NCI-H1930 (cell line): Measurements from ENCODE around the gene VPS13D.

Experiments used
- DNase-seq, 2 experiments: peaks; one replicate each; lab custom pipeline; 2025; lab: John Stamatoyannopoulos, UW

The VPS13D gene

DNA sequence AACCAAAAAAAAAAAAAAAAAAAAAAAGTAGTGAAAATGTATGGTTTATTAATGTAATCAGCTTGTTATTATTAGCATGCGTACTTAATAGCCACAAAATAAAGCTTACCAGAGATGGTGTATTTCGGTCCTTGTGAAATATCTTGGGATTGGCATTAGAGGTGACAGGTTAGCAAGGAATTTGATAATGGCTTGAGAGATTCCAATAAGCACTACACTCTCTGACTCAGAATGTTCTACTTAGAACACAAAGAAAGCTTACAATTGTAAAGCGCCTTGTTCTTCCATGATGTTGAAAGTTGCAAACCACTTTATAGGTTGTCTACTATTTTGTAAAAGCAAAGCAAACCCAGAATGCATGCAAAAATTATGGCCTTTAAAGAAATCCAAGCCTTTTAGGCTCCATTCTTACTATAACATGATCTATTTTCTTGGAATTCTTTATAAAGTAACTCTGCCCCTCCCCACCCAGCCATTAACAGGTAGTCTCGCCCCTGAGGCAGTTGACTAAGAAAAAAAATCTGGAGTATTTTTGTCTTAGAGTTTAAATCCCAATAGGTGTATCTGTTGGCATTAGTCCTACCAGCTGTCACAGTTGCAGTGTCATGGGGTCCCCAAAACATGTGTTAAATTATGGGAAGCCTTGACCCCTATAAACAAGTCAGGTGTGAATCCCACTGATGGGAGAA is 259.0 kb downstream of the VPS13D start:
- DNase-seq = no peak

DNA sequence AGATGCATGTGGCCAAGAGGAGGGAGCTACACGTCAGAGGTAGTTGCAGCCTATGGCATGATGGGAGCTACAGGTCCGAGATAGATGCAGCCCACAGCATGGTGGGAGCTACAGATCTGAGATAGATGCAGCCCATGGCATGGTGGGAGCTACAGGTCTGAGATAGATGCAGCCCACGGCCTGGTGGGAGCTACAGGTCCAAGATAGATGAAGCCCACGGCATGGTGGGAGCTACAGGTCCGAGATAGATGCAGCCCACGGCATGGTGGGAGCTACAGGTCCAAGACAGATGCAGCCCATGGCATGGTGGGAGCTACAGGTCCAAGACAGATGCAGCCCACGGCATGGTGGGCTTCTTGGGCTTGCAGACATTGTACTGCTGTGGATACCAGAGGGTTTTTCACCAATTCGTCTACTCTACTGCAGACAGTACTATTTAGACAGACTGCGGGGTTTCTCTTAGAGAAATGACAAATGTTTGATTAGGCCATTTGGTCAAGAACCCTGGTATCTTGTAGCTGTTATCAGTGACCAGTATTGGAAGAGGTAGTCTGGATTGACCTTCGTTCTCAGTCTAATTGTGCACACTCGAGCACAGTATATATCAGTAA is 260.8 kb downstream of the VPS13D start:
- no peak for DNase-seq

DNA sequence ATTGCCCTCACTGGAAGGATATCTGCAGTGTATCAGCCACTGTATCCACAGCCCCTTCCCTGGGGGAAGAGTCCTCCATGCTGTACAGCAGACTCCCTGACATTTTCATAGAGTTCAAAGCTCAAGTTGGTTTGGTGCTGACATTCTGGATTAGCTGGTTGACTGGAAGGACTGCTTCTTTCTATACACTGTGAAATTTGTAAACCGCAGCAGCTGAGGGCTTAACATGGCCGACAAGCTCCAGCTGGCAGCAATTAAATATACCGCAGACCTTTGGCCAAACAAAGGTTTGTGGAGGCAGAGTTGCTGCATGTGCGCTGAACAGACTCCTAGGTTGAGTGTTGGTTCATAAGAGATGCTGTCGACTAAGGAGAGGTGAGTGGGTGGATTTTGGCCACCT is 261.8 kb downstream of the VPS13D start:
- DNase-seq = no peak

DNA sequence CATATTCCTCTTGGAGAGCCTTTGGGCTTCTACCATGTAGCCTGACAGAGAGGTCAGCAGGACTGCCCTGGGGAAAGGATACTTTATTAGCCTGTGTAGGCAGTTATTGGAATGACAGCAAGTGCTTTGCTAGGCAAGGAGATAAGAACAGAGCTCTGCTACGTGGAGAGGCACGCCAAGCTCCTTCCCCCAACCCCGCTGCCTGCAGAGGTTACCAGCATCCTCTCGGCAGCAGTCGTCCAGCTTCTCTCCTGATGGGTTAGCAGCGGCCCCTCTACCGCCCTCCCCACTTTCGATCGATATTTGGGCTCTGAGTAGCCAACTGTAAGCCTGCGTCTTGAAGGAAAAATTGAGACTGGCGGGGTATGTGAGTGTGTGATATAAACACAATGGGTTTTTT is 265.9 kb downstream of the VPS13D start:
- no peak for DNase-seq

DNA sequence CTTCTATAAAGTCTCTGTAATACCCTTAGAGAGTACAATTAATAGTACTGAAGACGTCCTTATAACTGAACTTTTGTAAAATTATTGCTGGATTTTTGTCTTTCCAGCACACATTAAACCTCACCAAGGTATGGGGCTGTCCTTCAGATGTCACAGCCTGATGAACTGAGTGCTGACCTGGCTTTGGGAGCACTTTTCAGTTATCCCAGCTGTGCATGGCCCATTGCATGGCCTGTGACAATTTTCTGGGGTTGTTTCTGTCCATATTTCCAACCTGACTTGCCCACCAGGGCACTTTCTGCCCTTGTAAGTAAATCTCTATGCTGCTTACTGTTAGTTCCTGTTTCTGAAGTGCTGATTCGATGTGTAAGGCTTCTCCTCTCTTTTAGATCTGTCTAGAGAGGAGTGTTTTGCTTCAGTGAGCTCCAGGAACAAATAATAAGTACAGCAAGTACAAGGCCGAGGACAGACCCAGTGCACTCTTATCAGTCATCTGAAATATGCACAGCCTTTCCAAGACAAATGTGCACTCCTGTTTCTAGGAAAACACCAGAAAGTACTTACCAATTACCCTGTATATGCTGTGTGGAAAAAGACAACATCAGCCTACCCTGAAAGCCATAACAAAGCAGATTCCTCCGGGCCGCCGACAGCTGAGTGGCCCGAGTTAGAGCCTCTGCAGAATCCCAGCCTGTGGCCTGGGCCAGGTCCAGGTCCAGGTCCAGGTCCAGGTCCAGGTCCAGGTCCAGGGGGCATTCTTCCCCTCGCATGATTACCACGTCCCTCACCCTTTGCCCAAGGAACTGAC is 266.5 kb downstream of the VPS13D start:
- no peak for DNase-seq

DNA sequence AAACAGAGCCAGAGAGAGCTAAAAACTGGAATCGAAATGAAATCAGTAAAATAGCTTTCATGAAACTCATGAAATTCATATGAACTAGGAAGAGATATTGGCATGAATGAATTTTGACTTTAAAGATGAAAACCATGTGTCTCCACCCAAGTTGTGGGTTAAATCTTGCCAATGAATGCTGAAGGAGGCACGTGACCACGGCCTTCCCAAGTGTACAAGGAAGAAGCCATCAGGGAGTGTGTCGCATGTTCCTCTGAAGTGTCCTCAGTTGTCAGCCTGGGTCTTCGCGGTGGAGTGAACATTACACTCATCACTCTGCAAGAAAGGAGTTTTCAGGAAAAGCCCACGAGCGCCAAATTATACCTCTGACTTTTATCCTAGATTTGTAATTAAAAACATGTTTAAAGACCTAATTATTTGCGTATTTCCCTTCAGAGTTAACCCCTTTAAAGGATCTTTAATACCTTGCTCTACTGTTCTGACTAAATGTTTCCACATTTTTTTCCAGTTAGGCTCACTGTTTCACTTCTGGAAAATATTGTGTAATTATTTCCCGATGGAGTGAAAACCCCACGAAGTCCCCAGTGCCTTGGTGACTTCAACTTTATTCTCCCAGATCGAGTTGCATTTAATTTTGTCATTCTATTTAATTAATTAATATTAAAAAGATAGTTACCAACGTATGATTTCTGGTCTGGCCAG is 269.9 kb downstream of the VPS13D start:
- DNase-seq = no peak

DNA sequence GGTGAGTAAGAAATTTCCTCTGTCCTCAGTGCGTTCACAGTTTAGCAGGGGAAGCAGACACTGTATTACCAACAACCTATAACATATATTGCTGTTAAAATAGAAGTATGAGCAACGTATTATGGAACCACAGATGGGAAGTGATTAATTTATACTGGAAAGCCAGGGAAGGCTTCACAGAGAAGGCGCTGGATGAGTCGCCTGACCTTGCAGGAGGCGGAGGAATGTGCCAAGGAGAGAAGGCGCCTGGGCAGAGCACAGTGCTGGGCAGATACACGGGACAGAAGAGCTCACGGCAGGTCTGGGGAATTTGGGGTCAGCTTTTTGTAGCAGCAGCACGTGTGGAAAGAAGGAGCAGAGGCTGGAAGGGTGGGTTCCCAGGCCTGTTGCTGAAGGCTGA is 271.8 kb downstream of the VPS13D start:
- no peak for DNase-seq

GRCh38 chr1:12502336-12503109 is 272.7 kb downstream of the VPS13D start:
- DNase-seq = no peak

GRCh38 chr1:12503709-12504108 is 273.9 kb downstream of the VPS13D start:
- DNase-seq = no peak

- no peak for DNase-seq
These were observed 274.8 kb downstream of the VPS13D start for GRCh38 chr1:12504601-12505000.

GRCh38 chr1:12505231-12505630 is 275.4 kb downstream of the VPS13D start:
- no peak for DNase-seq

- DNase-seq = no peak
These were observed 275.9 kb downstream of the VPS13D start for GRCh38 chr1:12505639-12506280.

DNA sequence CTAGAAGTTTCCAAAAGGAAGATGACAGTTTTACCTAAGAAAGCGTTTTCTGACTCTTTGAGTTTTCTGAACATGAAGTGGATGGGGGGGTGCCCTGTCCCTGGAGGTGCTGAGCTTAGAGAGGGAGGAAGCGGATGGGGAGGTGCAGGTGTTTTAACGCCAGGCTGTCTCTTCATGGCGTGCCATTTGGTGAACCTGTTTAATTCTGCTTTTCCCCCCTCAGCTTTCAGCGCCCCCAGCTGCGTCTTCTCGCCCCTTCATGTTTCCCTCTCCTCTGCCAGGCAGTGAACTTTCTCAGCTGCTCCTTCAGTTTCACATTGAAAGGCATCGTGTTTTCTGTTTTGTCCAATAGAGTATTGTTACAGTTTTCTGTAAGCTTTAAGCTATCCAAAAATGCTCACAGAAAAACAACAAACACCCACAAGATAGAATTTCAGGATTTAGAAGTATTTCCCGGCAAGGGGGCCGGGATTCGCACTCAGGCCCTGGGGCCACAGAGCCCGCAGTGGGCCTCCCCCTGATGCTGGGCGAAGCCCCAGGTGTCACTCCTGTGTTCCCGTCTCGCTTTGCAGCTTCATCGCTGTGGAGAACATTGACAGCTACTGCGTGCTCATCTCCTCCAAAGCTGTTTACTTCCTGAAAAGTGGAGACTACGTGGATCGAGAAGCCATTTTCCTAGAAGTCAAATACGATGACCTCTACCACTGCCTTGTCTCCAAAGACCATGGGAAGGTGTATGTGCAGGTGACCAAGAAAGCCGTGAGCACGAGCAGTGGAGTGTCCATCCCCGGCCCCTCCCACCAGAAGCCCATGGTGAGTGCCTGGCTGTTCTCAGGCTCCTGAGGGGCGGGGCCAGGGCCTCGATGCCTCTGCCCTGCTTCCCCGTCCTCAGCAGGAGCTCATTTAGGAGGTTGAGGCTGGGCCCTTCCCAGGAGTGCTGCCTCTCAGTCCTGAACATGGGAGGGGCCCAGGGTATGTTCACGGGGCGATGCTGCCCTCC is 276.8 kb downstream of the VPS13D start:
- DNase-seq = no peak

DNA sequence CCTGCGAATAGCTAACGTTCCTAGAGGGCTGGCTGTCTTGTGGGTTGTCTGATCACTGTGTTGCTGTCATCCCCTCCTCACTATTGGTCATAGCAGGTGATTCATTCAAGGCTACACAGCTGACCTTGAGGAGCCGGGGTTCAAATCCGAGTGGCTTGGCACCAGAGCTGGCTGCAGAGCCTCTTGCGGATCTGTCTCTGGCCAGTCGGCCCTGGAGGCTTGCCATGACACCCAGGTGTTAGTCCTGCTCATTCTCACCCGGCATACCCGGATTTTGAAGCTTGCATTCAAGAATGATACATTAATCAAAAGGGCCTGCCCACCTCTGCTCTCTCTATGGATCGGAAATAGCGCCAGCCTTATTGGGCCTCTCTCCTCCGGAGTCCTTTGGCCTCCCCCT is 277.8 kb downstream of the VPS13D start:
- no peak for DNase-seq

- no peak for DNase-seq
These were observed 279.0 kb downstream of the VPS13D start for GRCh38 chr1:12508849-12509248.

DNA sequence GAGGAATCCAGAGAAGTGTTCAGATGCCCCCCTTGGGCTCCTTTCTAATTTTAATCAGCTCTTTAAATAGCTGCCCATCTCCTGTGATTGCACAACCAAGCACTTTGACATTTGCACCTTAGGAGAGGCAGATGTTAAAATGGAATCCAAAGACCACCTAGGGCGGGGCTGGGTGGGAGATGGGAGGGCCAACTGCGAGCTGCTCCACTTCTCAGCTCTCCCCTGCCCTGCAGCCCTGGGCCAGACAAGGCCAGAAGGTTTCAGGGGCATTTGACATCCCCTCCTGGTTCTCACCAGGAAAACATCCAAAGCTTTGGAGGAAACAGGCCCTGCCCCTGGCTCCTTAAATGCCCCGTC is 281.3 kb downstream of the VPS13D start:
- no peak for DNase-seq

DNA sequence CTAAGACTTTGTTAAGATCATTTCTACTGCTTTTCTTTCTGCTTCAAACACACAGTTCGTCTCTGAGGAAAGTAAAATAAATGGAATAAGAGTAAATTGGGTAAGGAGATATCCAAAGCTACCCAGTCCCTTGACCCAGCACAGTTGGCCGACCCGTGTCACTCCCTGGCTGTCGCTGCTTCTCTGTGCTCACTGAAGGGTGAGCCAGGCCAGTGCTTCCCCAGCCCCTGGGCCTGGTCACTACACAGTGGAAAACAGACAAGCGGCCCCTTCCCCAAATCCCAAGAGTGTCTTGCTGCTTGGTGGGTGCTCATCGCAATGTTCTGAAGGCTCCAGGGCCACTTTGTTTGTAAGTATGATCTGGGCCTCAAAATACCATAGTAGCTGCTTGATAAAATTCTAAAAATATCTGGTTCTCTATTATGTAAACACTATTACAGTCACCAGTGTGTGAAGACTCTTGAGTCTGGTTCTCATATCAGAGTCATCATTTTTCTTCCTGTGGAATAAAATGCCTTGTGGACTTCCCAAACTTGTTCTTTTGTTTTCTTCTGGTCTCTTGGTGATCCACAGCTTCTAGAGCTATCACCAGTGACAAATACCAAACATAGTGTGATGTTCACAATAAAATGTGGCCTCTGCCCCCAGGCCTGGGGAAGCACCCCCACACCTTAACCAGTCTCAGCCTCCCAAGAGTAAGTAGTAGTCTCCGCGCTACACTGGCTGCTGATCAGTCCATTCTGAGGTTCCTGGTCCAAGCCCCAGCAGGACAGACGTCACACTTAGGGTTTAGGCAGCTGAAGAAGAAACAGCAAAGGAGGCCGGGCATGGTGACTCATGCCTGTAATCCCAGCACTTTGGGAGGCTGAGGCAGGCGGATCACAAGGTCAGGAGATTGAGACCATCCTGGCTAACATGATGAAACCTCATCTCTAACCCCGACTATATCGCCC is 282.0 kb downstream of the VPS13D start:
- DNase-seq = no peak

GRCh38 chr1:12513181-12513580 is 283.4 kb downstream of the VPS13D start:
- DNase-seq = no peak

DNA sequence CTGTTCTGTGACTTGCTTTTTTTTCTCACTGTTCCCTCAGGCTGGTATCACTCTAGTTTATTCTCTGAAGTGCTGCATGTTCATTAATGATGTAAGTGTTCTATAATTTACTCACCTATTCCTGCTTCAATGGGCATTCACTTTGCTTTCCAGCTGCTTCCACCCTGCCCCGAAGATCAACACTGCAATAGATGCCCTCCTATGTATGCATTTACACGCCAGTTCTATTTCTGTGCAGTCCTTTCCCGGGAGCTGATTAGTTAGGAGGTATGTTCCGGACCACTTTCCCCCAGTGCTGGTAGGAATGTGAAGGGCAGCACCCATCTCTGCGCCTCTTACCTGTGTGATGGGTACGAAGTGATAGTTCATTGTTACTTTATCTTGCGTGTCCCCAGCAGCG is 284.8 kb downstream of the VPS13D start:
- DNase-seq = no peak
